GM18499 (cell line): ENCODE measurements around the gene ZMYND11.
"Not testable (repeated sequence)": the region's sequence is repeated elsewhere in the genome, so short reads cannot be mapped to it uniquely, and the experiment has no call there.

Source experiments
- ATAC-seq: cut with Tn5 transposase; IDR thresholded peaks from one replicate; pipeline ENCODE4 v1.9.1; 2021; ENCODE audit warnings: moderate number of reproducible peaks; ENCODE audit not compliant: insufficient read depth, unreplicated experiment

ZMYND11 gene

DNA sequence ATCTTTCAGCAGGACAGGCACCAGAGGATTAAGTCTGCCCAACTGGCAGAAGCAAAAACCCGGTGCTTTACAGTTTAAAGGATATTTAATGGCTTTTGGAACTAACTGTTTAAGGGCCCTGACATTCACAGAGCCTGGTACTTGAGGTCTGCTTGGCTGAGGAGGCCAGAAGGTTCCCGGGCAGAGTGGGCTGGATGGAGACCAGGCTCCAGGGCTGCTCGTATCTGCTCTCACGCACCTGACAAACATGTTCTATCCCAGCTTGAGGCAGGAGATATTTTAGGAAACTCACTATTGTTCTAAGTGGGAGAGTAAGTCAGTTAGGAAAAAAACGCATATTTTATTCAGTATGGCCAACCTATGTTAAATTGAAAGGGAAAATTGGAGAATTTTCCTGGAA, 143.5 kb downstream of the ZMYND11 start:
- no peak for ATAC-seq

DNA sequence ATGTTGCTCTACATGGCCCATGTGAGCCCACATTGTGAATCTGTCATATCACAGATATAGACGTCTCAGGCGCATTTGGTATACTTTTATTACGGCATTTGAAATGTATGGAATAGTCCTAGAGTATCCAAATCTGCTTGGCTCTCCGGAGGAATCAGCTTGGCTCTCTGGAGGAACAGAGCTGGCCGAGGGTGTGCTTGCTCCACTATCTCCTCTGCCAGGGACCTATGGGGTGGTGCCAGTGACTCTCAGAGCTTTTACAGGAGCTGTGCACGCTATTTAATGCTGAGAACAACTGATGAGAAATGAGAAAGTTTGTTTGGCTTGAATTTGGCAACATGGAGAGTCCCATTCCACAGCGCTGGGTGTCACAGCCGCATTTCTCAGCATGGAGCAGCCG, 144.0 kb downstream of the ZMYND11 start:
- ATAC-seq, result no peak

DNA sequence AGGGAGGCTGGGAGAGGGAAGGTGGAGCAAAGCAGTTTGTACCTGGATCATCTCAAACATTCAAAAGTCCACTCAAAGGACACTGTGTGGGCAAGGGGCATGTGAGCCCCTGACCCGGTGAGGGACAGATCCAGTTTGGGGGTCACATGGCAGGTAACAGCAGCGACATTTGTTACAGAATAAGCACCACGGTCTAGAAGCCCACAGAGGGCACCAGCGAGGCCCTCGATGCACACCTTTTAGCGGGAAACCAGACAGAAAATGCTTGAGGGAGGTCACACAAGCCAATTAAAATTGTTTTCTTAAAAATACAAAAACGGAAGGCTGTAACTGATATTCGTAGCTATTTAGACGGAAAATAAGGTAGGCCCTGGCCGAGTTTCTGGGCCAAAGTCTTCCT, 144.4 kb downstream of the ZMYND11 start:
- ATAC-seq, result no peak

DNA sequence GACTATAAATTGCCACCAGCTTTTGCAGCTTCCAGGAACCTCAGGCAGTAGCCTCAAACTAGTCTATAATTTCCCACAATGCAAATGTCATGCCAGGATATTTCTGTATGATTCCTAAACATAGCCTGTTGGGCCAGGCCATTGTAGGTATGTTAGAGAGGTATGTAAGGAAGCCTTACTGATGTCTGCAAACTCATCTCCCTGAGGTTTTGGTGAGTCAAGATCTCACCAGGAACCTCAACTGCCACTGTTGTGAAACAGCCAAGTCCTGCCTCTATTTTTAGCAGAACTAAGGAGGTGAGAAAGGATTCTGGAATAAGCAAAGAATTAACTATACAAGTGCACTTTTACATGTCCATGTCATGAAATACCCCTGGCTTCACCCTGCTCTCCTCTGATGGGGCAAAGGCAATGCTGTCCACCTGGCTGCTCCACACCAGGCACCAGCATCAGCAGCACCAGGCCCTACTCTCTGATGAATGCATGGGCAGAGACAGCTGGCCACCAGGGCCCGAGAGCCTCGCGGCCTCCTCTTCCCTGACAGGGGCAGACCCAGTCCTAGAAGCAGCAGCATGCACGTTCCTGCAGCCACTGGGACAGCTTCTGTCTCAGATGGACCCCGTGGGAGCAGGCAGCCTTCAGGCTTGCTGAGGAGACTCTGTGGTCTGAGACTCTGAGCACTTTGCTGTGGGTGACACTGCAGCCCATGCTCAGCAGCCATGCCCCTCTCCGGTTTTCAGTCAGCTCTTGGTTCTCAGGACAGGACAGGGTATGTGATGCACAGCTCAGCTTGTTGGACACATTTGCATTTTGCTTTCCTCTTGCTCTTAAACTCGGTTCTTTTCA, 147.3 kb downstream of the ZMYND11 start:
- peak; percentile 50 for ATAC-seq

DNA sequence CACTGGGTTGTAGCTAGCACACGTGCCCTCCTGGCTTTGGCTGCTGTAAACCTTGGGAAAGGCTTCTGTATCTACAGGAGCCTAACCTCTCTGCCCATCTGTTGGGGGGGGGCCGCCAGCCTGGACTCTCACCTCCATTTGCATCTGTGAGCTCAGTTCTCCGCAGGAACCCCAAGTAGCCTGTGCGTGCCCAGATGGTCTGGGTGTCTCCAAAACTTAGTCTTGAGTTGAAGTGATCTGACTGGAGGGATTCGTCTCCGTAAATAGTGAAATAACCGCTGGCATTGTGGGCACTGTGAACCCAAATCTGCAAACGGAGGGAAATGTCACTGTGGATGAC, 147.9 kb downstream of the ZMYND11 start:
- ATAC-seq, result no peak

DNA sequence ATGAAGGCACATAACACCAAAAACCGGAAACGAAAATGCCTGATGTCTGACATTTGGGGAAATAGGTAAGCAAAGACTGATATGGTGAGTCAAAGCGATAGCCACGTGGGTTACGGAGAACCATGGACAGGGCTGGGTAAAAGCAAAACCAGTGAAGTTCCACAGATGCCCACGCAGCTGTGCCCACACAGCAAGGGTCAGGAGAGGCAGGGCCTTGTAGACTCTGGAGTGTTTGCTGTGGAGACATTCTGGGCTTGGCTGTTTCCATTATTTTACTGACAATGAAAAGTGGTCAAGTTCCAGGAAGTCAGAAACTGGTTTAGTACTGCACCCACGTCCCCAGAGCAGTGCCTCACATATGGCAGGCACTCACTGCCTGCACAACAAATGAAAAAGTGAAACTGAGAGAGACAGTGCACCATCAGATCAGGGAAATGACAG, 148.7 kb downstream of the ZMYND11 start:
- ATAC-seq, result peak; percentile 60

DNA sequence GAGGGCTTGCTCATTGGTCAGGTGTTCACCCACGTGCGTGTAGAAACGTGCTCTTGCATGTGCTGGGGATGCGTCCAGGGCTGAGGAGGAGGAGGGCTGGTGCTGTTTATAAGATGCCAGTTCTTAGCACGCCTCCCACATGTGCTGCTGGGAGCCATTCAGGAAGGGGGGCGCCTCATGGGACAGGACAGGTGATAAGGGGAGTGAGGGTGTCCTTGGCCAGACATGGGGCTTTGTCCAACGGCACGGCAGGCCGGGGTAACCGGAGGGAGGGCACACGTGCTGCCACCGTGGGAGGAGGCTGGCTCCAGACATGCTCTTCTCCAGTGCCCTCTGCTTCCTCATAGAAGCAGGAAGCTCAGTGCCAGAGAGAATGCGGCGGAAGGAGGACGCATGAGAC, 150.0 kb downstream of the ZMYND11 start:
- no peak for ATAC-seq

DNA sequence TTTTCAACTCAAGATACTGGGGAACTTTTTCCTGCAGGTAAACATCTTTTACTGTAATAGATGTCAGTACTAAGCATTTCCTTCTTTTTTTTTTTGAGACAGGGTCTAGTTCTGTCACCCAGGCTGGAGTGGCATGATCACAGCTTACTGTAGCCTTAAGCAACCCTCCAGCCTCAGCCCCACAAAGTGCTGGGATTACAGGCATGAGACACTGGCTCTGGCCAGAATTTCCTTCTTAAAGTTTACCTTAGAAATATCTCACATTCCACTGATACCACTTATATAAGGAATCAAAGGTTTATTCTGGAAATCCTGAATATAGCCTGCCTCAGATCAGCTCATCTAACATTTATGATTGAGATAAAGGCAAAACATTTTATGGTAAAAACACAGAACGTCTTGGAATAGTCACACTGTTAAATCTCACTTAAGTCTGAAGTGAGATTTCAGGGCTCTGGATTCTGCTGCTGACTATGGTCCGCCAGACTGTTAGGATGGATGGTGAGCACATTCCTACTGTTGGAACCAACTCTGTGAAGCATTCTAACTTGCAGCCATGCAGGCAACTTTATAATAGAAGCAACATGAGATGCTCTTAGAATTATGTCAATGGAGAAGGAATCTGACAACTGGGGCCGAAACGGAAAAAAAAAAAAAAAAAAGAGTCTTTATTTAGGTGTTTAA, 151.9 kb downstream of the ZMYND11 start:
- ATAC-seq, result no peak

DNA sequence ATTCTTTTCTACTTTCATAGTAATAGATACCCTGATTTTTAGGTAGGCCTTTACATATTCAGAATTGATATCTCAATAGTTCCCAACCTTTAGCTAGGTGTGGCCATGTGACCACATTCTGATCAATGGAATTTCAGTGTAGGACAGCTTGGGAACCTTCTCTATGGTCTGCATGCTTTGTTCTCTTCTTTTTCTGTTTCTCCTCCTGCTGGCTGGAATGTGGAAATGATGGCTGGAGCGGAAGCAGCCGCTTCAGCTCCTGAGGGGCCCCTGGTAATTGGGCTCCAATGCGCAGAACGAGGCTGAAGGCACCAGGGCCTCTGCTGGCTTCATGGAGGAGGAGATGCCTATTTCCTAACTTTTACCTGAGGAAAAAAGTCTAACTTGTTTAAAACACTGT, 152.6 kb downstream of the ZMYND11 start:
- ATAC-seq, result no peak

DNA sequence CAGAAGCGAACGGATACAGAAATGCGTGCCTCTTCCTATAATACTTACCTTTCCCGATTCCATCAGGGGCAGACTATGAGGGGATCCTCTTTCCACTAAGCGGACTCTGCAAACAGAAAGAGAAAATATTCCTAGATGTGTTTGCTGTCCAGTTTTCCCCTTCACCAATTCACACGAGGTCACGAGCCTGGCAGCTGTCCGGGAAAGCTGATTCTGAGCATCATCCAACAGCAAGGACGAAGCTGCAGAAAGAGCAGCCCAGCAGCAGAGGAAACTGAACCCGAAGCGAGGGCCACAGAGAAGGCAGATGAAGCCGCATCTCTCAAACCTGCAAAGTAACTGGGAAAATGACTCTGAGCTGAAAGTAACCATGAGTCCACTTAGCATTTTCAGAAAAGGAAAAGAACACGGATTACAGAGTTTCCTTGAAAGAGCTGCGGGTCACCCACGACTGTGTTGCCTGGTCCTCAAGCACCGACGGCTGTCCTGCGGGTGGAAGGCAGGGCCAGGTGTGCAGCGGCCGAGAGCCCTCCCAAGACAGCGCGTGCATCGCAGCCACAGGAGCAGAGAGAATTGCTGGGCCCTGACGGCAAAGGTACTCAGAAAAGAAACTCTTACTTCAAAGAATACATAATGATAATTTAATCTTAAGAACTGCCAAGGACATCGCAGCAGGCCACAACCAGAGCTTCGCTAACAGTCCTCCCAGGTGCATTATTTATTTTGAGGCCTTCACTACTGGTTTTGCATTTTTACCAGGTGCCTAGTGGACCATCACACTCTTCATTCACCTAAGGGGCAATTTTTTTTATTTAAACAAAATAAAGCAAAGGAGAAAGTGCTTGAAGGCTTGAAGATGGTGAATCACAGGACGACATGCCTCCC, 153.3 kb downstream of the ZMYND11 start:
- no peak for ATAC-seq

DNA sequence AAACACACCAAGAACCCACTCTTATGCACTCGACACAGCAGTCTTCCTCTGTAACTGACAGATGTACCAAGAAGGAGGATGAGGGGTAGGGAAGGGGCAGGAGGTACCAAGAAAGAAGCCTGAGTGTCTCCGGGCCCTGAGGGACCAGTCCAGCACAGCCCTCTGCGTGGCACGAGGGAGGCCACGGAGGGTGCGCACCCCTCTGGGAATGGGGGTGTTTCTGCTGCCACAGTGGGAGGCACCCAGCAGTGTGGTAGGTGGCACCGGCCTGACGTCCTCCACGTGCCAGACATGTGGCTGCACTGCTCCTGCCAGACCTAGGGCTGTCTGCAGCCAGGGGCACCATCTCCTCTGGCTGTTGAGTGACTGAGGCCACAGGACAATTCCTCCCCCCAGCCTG, 154.3 kb downstream of the ZMYND11 start:
- no peak for ATAC-seq

DNA sequence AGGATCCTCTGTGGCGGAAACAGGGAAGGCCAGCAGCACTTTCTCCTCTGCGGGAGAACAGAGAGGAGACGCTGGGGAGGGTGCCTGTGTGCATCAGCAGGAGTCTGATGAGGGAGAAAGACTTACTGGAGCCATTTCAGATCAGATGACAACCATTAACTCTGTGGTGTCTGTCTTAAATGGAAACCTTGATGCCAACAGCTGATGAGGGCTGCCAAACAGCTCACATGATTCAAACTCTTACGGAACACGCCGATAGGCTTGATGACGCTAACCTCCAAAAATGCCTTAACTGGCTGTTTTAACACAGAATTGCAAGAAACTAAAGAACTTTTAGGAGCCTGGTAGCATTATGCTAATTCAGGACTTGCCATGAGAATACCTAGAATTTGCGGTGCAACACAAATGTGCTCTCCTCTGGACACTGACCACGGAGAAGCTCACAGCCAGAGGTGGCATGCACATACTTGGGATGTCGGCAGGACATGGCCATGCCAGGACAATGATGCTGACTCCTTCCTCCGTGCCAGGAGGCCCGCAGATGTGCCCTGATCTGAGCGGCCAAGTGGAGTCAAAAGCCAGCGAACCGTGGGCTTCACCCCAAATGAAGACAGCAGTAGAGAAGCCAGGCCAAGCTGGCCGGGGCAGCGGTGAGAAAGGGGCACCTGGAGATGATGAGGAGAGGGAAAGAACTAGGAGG, 154.9 kb downstream of the ZMYND11 start:
- ATAC-seq, result no peak

DNA sequence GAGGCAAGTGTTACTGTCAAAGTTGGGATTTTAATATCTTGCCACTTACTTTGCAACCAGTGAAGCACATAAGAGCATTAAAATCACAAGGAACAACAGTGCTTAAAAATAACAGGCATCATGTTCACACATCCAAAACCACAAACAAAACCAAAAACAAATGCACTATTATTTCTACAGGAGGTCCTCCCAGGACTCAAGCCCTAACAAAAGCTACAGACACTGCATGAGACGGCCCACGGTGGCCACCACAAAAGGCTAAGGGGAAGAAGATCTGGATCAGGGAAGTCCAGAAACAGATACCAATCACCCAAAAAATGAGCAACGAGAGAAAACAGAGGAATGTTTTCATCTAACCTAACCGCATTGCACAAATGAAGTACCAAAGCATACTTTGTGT, 158.4 kb downstream of the ZMYND11 start:
- no peak for ATAC-seq

DNA sequence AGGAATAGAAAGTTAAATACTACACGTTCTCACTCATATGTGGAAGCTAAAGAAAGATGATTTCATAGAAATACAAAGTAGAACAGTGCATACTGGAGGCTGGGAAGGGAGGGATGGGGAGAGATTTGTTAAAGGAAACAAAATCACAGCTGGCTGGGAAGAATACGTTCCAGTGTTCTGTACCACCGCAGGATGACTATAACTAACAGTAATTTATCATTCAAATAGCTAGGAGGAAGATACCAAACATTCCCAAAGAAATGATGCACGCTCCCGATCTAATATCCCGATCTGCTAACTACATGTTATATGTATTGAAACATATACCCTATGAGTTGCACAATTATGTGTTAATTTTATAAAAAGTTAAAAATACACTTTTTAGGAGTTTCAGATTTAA, 162.3 kb downstream of the ZMYND11 start:
- ATAC-seq, result no peak

DNA sequence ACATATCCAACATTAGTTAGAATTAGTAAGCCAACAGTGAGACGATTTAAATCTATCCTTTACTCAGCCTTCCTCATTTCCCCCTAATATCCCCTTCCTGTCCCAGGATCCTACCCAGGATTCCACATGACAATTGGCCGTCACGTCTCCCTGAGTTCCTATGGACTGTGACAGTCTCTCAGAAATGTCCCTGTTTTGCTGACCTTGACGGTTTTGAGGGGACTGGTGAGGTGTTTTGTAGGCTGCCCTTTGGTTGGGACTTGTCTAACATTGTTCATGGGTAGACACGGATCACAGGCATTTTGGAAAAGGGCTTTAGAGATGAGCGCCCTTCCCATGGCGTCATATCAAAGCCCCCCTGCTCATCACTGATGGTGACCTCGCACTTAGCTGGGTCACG, 162.8 kb downstream of the ZMYND11 start:
- ATAC-seq, result no peak

DNA sequence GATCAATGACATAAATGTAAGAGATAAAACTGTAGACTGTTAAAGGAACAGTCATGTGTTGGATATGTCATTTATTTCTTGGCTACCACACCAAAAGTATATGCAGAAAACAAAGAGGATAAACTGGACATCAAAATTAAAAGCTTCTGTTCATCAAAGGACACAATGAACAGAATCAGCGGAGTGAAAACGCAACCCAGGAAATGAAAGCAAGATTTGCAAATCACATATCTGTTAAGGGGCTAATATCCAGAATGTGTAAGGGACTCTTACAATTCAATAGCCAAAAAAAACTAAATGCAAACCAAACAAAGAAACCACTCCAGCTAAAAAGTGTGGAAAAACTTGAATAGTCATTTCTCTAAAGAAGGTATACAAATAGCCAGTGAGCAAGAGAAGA, 164.3 kb downstream of the ZMYND11 start:
- no peak for ATAC-seq

DNA sequence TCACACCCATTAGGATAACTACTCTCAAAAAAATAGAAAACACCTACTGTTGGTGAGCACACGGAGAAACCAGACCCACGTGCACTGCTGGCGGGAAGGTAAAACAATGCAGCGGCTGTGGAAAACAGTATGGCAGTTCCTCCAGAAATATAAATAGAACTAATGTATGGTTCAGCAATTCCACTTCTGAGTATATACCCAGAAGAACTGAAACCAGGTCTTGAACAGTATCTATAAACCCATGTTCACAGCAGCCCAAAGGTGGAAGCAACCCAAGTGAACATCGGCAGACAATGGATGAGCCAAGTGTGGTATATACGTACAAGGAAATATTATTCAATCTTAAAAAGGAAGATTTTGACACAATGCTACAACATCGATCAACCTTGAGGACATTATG, 164.7 kb downstream of the ZMYND11 start:
- ATAC-seq, result peak; percentile 61

DNA sequence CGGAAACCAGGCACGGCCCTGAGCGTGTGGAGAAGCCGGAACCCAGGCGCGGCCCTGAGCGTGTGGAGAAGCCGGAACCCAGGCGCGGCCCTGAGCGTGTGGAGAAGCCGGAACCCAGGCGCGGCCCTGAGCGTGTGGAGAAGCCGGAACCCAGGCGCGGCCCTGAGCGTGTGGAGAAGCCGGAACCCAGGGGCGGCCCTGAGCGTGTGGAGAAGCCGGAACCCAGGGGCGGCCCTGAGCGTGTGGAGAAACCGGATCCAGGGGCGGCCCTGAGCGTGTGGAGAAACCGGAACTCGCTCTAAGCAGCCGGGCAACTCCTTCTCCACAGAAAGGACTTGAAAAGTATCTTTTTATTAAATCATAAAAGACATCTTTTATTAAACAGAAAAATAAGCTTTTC, 165.3 kb downstream of the ZMYND11 start:
- ATAC-seq, result not testable (repeated sequence)

DNA sequence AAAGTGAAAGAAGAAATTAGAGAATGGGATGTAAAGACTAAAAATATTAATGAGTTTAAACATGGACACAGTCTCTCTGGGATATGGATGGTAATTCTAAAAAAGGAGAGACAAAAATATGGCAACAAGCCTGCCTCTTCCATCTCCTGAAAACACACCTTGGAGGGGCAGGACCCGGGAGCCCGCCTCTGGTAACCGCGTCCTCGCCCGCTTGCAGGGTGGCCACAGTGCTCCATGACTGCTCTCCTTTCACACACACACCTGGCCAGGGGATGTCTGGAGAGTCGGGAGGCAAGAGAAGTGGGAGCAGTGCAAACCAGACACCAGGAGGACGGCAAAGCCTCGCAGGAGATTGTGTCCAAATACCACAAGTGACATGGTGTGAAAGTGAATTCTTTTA, 166.3 kb downstream of the ZMYND11 start:
- no peak for ATAC-seq
